Thymus (tissue), 11 donors: ENCODE data around the gene B4GAT1. TPM values are rescaled to one million over a fixed set of nuclear protein-coding genes. Genes with fewer than 3 reads are reported as not detected.

Experiments used
- DNase-seq, 9 donors: peaks; one replicate each; pipeline ENCODE4 v3.0.0-alpha.2; 2013; ENCODE audit warnings: low spot score in 9 of 9, low read depth in 6 of 9, missing footprints in 1 of 9
- H3K27ac ChIP-seq, 2 donors: one replicate each; pipeline ENCODE4 v1.5.1; 2013; ENCODE audit warnings: control low read depth in 1 of 2, low read depth in 1 of 2, low read length in 1 of 2, mild to moderate bottlenecking in 1 of 2, moderate library complexity in 1 of 2
- H3K27me3 ChIP-seq, 2 donors: one replicate each; pipeline ENCODE4 v1.5.1; 2013; ENCODE audit warnings: low read length in 1 of 2; ENCODE audit not compliant: control insufficient read depth in 2 of 2, insufficient read depth in 1 of 2
- H3K36me3 ChIP-seq, 2 donors: one replicate each; pipeline ENCODE4 v1.5.1; 2013; ENCODE audit warnings: low read length in 1 of 2, mild to moderate bottlenecking in 1 of 2, moderate library complexity in 1 of 2; ENCODE audit not compliant: control insufficient read depth in 2 of 2, insufficient read depth in 2 of 2
- H3K4me1 ChIP-seq, 2 donors: one replicate each; pipeline ENCODE4 v1.5.1; 2013; ENCODE audit warnings: low read length in 2 of 2; ENCODE audit not compliant: control insufficient read depth in 2 of 2, insufficient read depth in 2 of 2
- H3K4me3 ChIP-seq, 2 donors: one replicate each; pipeline ENCODE4 v1.5.1; 2013; ENCODE audit warnings: low read length in 2 of 2, control low read depth in 1 of 2, mild to moderate bottlenecking in 1 of 2
- H3K9me3 ChIP-seq, 2 donors: one replicate each; pipeline ENCODE4 v1.5.1; 2013; ENCODE audit warnings: low read length in 1 of 2, mild to moderate bottlenecking in 1 of 2; ENCODE audit not compliant: control insufficient read depth in 2 of 2, insufficient read depth in 1 of 2
- WGBS: extraction: QIAGEN DNeasy Blood & Tissue Kit; methylation state at CpG from one replicate; pipeline ENCODE4 v1.1.7; 2013; 5-methylcytosine and 5-hydroxymethylcytosine counted together
- polyA plus RNA-seq: library from polyadenylated mRNA; stranded (reverse); fragments of 200-250 nt; gene quantifications from one replicate; pipeline ENCODE4 v1.2.3, GENCODE V29; 2013
- total RNA-seq: library from RNA; stranded (reverse); fragments of 120-200 nt; gene quantifications from one replicate; pipeline ENCODE4 v1.2.4, GENCODE V29; 2013
- donor health status: healthy.

The B4GAT1 gene
- total and polyA plus RNA-seq, 2 donors = 9.9 to 10.3 TPM

DNA sequence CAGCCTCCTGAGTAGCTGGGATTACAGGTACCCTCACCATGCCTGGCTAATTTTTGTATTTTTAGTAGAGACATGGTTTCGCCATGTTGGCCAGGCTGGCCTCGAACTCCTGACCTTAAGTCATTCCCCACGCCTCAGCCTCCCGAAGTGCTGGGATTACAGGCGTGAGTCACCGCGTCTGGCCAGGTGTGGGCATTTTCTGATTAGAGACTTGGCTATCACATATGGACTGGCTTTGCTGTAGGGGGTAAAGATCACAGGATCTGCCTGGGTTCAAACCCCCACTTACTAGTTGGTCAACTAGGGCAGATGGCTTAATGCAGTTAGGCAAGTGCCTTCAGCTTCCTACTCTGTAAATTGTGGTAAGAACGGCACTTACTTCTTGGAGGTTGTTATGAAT, 37.1 kb downstream of the B4GAT1 start:
- Histone ChIP-seq H3K9me3 (peaks cover 0 to 3% of the 10 kb centered on the region in 2 donors), H3K36me3 (no peaks in the 10 kb centered on the region), H3K27me3 (peaks cover 0 to 5% of the 10 kb centered on the region in 2 donors), H3K27ac (no peak overlapping the region), H3K4me1 (peaks cover 16 to 41% of the 10 kb centered on the region in 2 donors), H3K4me3 (no peak overlapping the region)
- DNase-seq = no peak
- WGBS = 95% methylated on average over 8 of the region's 8 CpGs

DNA sequence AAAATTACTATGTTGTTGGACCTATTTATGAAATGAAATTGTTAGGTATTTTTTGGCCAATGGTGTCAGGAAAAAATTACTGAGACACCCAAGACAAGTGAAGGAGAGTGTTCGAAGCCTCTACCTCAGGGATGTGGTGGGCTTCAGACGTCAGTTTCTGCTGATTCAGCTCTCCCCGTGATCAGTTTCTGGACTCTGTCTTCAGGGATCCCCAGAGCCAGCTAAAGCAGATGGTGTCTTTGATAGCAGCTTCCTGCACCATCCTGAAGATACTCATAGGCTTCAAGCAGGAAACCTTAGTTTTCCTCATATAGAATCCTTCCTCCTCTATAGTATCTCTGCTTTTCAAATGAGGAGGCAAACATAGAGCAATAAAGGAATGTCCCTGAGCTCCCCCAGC, 38.0 kb downstream of the B4GAT1 start:
- DNase-seq = no peak
- no peak overlapping the region for H3K4me3 ChIP-seq
- no peak overlapping the region for H3K27ac ChIP-seq
- WGBS = 67% methylated on average over 3 of the region's 3 CpGs
- no peaks in the 10 kb centered on the region for H3K36me3 ChIP-seq
- peaks cover 0 to 9% of the 10 kb centered on the region in 2 donors for H3K27me3 ChIP-seq
- peaks cover 16 to 33% of the 10 kb centered on the region in 2 donors for H3K4me1 ChIP-seq
- H3K9me3 ChIP-seq = peaks cover 0 to 3% of the 10 kb centered on the region in 2 donors

DNA sequence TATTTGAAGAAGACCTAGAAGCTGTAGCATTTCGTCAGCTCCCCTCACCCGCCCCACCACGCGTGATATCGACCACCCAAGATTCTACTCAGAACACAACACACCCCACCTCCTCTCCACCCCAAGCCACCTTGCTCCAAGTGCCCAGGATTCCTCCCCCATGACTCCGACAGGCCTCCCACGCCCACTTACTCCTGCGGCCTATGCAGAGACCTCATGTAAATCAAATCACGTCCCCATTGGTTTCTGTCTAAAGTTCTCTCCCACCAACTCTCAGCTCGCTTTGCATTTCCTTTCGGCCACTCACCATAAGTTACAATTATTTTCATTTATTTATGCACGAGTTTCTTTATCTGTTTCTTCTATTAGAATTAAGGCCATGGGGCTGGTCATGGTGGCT, 44.8 kb downstream of the B4GAT1 start:
- 95% methylated on average over 12 of the region's 12 CpGs for WGBS
- H3K4me1 ChIP-seq = no peaks in the 10 kb centered on the region

DNA sequence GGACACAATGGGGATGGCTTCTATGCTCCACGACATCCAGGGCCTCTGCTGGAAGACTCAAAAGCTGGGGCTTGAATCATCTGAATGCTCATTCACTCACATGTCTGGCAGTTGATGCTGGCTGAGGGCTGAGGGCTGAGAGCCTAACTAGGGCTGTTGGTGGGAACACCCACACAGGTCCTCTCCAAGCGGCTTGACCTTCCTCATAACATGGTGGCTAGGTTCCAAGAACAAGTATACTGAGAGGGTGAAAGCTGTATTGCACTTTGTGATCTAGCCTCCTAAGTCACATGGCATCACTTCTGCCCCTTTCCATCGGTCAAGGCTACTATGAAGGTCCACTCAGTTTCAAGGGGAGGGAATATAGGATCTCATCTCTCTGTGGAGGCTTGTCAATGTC, 48.2 kb downstream of the B4GAT1 start:
- Histone ChIP-seq H3K9me3 (no peaks in the 10 kb centered on the region), H3K27me3 (peaks cover 8 to 34% of the 10 kb centered on the region in 2 donors), H3K4me1 (no peaks in the 10 kb centered on the region), H3K4me3 (no peak overlapping the region), H3K36me3 (no peaks in the 10 kb centered on the region), H3K27ac (no peak overlapping the region)
- DNase-seq = no peak
- WGBS = 92% methylated on average over 3 of the region's 3 CpGs

More for the DNA sequence above, 44.8 kb downstream of the B4GAT1 start:
- no peak for DNase-seq
- H3K36me3 ChIP-seq = no peaks in the 10 kb centered on the region
- H3K4me3 ChIP-seq = no peak overlapping the region
- peaks cover 0 to 10% of the 10 kb centered on the region in 2 donors for H3K27me3 ChIP-seq
- no peaks in the 10 kb centered on the region for H3K9me3 ChIP-seq
- no peak overlapping the region for H3K27ac ChIP-seq

DNA sequence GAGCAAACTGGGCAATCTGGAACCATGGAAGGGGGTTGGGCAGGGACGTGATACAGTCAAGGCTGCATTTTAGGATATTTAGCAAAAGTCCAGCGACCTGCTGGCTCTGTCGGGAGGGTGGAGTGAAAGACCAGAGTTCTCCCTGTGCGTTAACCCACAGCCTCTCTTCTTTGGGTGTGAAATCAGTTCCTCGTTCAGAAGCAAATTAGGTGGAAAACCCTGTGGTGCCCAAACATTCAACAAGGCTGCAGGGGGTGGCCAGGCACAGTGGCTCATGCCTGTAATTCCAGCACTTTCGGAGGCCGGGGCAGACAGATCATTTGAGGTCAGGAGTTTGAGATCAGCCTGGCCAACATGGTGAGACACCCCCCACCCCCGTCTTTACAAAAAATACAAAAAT, 49.8 kb downstream of the B4GAT1 start:
- WGBS = 77% methylated on average over 8 of the region's 8 CpGs
- Histone ChIP-seq H3K36me3 (no peaks in the 10 kb centered on the region), H3K27me3 (peaks cover 22 to 49% of the 10 kb centered on the region in 2 donors), H3K4me1 (no peaks in the 10 kb centered on the region), H3K4me3 (no peak overlapping the region), H3K9me3 (no peaks in the 10 kb centered on the region), H3K27ac (no peak overlapping the region)
- DNase-seq = no peak

Other genes starting within 250 kb of the B4GAT1 start
- gene KLC2, start 89.9 kb downstream of the B4GAT1 start, total RNA-seq = 12.6 TPM
- 36.5 TPM for gene KLC2, start 89.9 kb downstream of the B4GAT1 start, polyA plus RNA-seq
- gene RAB1B, start 79.0 kb downstream of the B4GAT1 start, total RNA-seq = 80.8 TPM
- 105 TPM for gene RAB1B, start 79.0 kb downstream of the B4GAT1 start, polyA plus RNA-seq
- gene CNIH2, start 69.5 kb downstream of the B4GAT1 start, total RNA-seq = 1.6 TPM
- 1.6 TPM for gene CNIH2, start 69.5 kb downstream of the B4GAT1 start, polyA plus RNA-seq
- 44.2 TPM for gene YIF1A, start 58.5 kb downstream of the B4GAT1 start, total RNA-seq
- gene YIF1A, start 58.5 kb downstream of the B4GAT1 start, polyA plus RNA-seq = 57.3 TPM
- gene TMEM151A, start 55.7 kb downstream of the B4GAT1 start, total RNA-seq = not detected
- 0.02 TPM for gene TMEM151A, start 55.7 kb downstream of the B4GAT1 start, polyA plus RNA-seq
- 3.0 TPM for gene CD248, start 30.6 kb downstream of the B4GAT1 start, total RNA-seq
- gene CD248, start 30.6 kb downstream of the B4GAT1 start, polyA plus RNA-seq = 7.7 TPM
- gene RIN1, start 11.2 kb downstream of the B4GAT1 start, total RNA-seq = 1.1 TPM
- gene RIN1, start 11.2 kb downstream of the B4GAT1 start, polyA plus RNA-seq = 5.8 TPM
- 43.1 TPM for gene BRMS1, start 2.5 kb downstream of the B4GAT1 start, total RNA-seq
- 63.0 TPM for gene BRMS1, start 2.5 kb downstream of the B4GAT1 start, polyA plus RNA-seq
- gene SLC29A2, start 24.1 kb upstream of the B4GAT1 start, total RNA-seq = 1.6 TPM
- gene SLC29A2, start 24.1 kb upstream of the B4GAT1 start, polyA plus RNA-seq = 14.2 TPM
- gene NPAS4, start 73.4 kb upstream of the B4GAT1 start, total RNA-seq = not detected
- gene NPAS4, start 73.4 kb upstream of the B4GAT1 start, polyA plus RNA-seq = 0.05 TPM
- 84.3 TPM for gene MRPL11, start 91.2 kb upstream of the B4GAT1 start, total RNA-seq
- 45.3 TPM for gene MRPL11, start 91.2 kb upstream of the B4GAT1 start, polyA plus RNA-seq
- gene PELI3, start 119.3 kb upstream of the B4GAT1 start, total RNA-seq = 1.5 TPM
- 2.4 TPM for gene PELI3, start 119.3 kb upstream of the B4GAT1 start, polyA plus RNA-seq
- 36.4 TPM for gene DPP3, start 132.8 kb upstream of the B4GAT1 start, total RNA-seq
- gene DPP3, start 132.8 kb upstream of the B4GAT1 start, polyA plus RNA-seq = 23.2 TPM
- gene BBS1, start 163.0 kb upstream of the B4GAT1 start, total RNA-seq = 11.0 TPM
- 14.1 TPM for gene BBS1, start 163.0 kb upstream of the B4GAT1 start, polyA plus RNA-seq
- gene ZDHHC24, start 198.4 kb upstream of the B4GAT1 start, total RNA-seq = 4.9 TPM
- 11.3 TPM for gene ZDHHC24, start 198.4 kb upstream of the B4GAT1 start, polyA plus RNA-seq
- gene ACTN3, start 199.3 kb upstream of the B4GAT1 start, total RNA-seq = 0.05 TPM
- 0.05 TPM for gene ACTN3, start 199.3 kb upstream of the B4GAT1 start, polyA plus RNA-seq
- 4.7 TPM for gene CTSF, start 221.0 kb upstream of the B4GAT1 start, total RNA-seq
- gene CTSF, start 221.0 kb upstream of the B4GAT1 start, polyA plus RNA-seq = 17.6 TPM
- 0.14 TPM for gene CCDC87, start 245.4 kb upstream of the B4GAT1 start, total RNA-seq
- 0.23 TPM for gene CCDC87, start 245.4 kb upstream of the B4GAT1 start, polyA plus RNA-seq
- 33.9 TPM for gene CCS, start 245.6 kb upstream of the B4GAT1 start, total RNA-seq
- 173 TPM for gene CCS, start 245.6 kb upstream of the B4GAT1 start, polyA plus RNA-seq